GM21360 (cell line): Measurements from ENCODE around the gene MMD.
"Not testable (repeated sequence)": the region's sequence is repeated elsewhere in the genome, so short reads cannot be mapped to it uniquely, and the experiment has no call there.

ENCODE experiments used
- ATAC-seq: cut with Tn5 transposase; IDR thresholded peaks from one replicate; pipeline ENCODE4 v1.9.1; 2021; ENCODE audit warnings: mild to moderate bottlenecking, moderate library complexity; ENCODE audit not compliant: unreplicated experiment

The MMD gene

GRCh38 chr17:55444471-55445441 lies 23.1 kb upstream of the MMD start:
- no peak for ATAC-seq

GRCh38 chr17:55443904-55444303 lies 22.3 kb upstream of the MMD start:
- ATAC-seq: no peak

GRCh38 chr17:55442953-55443683 lies 21.5 kb upstream of the MMD start:
- no peak for ATAC-seq

GRCh38 chr17:55442462-55442861 lies 20.8 kb upstream of the MMD start:
- ATAC-seq: no peak

GRCh38 chr17:55441544-55441943 lies 19.9 kb upstream of the MMD start:
- ATAC-seq: no peak

GRCh38 chr17:55440391-55440790 lies 18.8 kb upstream of the MMD start:
- no peak for ATAC-seq

- ATAC-seq: peak; percentile 75
These were observed 15.5 kb upstream of the MMD start for GRCh38 chr17:55437159-55437605.

GRCh38 chr17:55436224-55437158 lies 14.9 kb upstream of the MMD start:
- peak; percentile 26 for ATAC-seq

GRCh38 chr17:55435408-55435807 lies 13.8 kb upstream of the MMD start:
- no peak for ATAC-seq

- ATAC-seq: no peak
These were observed 13.1 kb upstream of the MMD start for GRCh38 chr17:55434721-55435120.

- no peak for ATAC-seq
These were observed 12.2 kb upstream of the MMD start for GRCh38 chr17:55433629-55434422.

GRCh38 chr17:55433029-55433628 lies 11.5 kb upstream of the MMD start:
- no peak for ATAC-seq

- no peak for ATAC-seq
These were observed 10.9 kb upstream of the MMD start for GRCh38 chr17:55432358-55433028.

- ATAC-seq: not testable (repeated sequence)
These were observed 10.3 kb upstream of the MMD start for GRCh38 chr17:55431914-55432313.

- no peak for ATAC-seq
These were observed 9.1 kb upstream of the MMD start for GRCh38 chr17:55430541-55431288.

GRCh38 chr17:55427587-55427882 lies 5.9 kb upstream of the MMD start:
- peak; percentile 8 for ATAC-seq

GRCh38 chr17:55426851-55427586 lies 5.4 kb upstream of the MMD start:
- peak; percentile 40 for ATAC-seq
